ENCODE measurements around the gene FRK.
"Not testable (repeated sequence)": the region's sequence is repeated elsewhere in the genome, so short reads cannot be mapped to it uniquely, and the experiment has no call there.

Gene FRK, protein sequence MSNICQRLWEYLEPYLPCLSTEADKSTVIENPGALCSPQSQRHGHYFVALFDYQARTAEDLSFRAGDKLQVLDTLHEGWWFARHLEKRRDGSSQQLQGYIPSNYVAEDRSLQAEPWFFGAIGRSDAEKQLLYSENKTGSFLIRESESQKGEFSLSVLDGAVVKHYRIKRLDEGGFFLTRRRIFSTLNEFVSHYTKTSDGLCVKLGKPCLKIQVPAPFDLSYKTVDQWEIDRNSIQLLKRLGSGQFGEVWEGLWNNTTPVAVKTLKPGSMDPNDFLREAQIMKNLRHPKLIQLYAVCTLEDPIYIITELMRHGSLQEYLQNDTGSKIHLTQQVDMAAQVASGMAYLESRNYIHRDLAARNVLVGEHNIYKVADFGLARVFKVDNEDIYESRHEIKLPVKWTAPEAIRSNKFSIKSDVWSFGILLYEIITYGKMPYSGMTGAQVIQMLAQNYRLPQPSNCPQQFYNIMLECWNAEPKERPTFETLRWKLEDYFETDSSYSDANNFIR

DNA sequence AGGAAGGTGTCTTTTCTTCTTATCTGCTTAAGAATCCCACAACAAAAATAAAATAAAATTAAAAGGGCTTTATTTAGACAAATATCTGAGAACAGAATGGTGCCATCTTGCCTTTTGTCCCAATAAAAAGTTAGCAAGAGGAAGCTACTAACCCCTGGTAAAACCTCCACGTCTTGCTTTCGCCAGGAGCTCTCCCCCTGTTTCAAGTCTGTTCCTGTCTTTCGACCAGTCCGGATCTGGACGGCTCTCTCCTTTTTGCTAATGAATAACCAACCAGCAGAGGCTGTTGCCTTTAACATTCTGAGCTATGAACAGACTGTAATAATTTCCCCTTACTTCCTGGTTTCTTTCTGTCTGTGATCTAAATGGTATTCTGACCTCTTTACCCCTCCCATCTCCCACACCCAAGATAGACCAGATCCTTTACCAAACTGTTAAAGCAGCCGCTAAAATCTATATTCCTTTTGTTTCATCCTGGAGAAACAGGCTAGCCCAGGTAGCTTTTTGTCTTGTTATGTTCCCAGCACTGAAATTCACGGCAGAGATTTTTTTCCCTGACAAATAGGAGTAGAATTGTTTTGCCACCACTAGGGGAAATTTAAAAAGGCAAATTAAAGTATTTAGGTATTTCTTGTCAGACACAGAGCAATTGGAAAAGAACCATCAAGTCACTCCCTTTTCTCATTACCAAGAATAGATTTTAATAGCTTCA lies at the start of gene FRK:
Gene FRK (minus strand): TSS at position 320 of the 712 bp plus-strand sequence. CDS start 580 bp downstream, outside the sequence.
- no peak for DNase-seq (ENCODE audit: extremely low read depth in 1 of 2, low read depth in 1 of 2)

DNA sequence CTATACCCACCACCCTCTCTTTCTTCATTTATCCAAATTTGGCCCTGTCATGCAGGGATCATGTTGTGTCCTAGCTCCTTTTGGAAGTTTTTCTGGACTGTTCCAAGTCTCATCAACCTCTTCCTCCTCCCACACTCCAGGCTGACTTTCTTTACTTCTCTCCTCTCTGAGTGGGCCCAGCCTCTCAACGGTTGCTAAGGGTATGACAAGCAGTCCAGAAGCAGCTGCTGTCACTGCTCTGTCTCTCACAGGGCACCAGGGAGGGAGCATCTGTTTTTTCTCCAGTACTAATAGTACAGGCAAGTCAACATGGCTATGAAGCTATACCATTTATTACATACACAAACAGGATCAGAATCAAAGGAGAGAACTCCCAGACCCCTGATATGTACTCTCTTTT lies 48.1 kb upstream of the FRK start:
- no peak for DNase-seq (ENCODE audit: extremely low read depth in 1 of 2, low read depth in 1 of 2)

DNA sequence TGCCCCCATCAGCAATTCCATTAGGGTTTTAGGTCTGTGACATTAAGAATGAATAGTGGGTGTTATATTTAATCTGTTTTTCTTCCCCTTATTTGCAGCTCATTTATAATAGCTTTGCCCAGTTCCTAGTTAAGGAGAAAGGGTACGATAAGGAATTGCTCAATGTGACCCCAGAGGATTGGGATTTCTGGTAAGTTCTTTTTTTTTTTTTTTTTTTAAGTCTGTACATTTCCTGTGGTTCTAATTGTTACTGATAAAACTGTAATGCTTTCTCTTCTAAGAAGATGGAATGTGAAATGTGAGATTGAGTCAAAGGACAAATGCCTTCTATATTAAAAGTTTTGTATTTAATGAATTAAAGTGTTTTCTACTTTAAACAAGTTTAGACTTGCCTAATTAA lies 45.5 kb upstream of the FRK start:
- DNase-seq (ENCODE audit: extremely low read depth in 1 of 2, low read depth in 1 of 2), result no peak

DNA sequence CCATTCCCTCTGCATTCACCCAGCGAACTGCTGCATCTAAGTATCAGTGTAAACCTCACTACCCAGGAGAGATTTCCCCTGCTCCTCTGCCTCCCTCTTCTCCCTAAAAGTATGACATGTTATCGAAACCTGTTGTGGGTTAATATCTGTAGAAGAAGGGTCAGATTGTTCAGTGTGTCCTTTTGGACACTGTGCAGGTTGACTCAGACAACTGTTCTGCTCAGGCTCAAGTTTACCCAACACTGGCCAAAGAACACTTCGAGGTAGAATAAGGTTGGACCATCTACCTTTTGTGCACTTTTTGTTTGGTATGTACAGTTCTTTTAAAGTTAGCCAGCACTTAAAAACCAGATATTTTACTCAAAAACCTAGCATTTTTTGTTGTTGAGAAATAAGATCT lies 44.6 kb upstream of the FRK start:
- DNase-seq (ENCODE audit: extremely low read depth in 1 of 2, low read depth in 1 of 2), result no peak

DNA sequence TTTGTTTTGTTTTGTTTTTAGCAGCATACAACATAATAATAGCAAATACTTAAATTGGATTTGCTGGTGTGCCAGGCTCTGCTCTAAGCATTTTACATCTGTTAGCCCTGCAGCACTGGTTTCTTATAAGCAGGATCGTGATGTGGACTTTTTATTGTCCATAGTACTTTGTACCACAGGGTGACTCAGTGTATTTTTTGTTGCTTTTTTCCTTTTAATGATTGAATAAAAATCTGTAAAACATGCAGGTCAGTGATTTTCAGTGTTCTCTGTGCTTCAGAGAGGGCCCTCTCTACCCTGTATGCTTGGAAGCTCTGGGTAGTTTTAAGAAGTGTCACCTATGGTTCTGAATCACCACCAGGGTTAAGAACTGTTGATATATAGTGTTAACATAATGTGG lies 43.9 kb upstream of the FRK start:
- no peak for DNase-seq (ENCODE audit: extremely low read depth in 1 of 2, low read depth in 1 of 2)

DNA sequence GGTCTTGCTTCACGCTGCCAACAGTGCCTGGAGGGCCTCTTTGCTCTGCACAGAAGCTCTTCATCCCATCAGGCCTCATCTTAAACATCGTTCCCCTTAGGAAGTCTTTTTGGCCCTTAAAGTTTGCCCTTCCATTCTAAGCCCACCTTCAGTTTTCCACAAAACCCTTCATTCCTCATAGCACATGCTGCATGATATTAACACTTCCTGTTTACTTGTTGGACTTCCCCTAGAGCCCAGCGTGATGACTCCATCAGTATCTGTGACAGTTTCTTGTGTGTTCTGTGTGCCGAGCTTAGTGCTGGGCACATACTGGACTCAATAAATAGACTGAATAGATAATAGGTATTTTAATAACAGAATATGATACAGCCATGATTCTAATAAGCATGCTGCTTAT lies 42.2 kb upstream of the FRK start:
- DNase-seq (ENCODE audit: extremely low read depth in 1 of 2, low read depth in 1 of 2), result no peak

DNA sequence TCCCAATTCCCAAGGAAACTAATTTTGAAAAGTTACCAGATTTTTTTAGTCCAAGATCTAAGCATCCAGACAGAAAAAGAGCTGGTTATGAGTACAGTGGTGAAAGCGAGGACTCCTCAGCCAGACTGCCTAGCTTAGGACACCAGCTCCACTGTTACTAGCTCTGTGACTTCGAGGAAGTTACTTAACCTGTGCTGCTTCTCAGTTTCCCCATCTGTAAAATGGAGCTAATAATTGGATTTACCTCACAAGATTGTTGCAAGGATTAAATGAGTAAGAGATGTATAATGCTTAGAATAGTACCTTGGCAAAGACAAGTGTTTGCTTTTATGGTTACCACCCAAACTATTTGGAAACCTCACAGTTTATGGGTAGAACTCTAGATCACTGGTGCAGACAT lies 41.1 kb upstream of the FRK start:
- DNase-seq (ENCODE audit: extremely low read depth in 1 of 2, low read depth in 1 of 2), result no peak

DNA sequence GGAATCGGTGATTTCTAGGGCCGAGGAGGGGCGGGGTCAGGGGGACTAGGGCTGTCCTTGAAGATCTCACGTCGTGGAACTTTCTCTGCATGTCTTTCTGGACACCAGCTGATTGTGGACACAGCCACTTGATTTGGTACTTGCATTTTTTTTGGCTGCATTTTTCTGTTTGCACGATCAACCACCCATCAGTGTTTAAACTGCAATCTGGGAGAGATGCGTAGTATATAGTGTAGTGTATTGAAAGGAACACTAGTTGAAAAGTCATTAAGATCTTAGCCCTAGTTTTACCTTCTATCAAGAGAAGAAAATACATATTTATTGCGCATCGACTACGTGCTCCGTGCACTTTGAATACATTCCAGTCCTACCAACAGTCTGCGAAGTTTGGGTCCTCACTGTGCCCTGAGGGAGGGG lies 40.6 kb upstream of the FRK start:
- peak in 1 of 2 donors; percentile 35 for DNase-seq (ENCODE audit: extremely low read depth in 1 of 2, low read depth in 1 of 2)

DNA sequence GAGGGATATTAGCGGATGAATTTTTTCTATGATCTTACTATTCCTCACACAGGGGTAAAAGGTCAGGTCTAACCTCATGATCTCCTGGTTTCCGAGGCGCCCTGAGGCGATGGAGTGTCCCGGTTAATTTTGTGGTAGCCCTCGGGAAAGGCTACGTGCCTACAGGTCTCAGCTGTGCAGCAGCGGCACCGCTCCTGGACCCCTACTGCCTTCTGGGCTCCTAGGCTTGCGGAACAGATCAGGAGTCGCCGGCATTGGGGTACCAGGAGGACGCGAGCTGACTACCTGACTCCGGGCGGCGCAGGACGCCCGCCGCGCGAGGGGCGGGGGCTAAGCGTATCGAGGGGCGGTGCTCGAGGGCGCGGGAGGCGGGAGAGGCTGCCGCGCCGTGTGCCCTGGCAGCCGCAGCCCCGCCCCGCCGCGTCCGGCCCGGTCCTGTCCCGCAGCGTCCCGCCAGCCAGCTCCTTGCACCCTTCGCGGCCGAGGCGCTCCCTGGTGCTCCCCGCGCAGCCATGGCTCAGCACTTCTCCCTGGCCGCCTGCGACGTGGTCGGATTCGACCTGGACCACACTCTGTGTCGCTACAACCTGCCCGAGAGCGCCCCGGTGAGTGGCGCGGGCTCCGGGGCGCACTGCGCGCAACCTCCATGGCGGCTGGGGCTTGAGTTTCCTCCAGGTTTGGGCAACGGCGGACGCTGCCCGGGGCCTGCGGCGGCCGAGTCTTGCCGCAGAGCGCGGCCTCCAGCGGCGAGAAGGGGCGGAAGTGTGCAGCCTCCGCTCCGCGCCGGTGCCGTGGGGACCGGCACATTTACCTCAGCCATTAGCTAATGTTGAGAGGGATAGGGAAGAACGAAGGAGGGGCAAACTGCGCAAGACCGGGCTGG lies 40.0 kb upstream of the FRK start, which contains the start of gene NT5DC1:
Gene NT5DC1 (plus strand): TSS at position 435 of the 883 bp plus-strand sequence. CDS start 78 bp downstream, at position 513.
- peak; percentile 41 to 76 for DNase-seq (ENCODE audit: extremely low read depth in 1 of 2, low read depth in 1 of 2)

DNA sequence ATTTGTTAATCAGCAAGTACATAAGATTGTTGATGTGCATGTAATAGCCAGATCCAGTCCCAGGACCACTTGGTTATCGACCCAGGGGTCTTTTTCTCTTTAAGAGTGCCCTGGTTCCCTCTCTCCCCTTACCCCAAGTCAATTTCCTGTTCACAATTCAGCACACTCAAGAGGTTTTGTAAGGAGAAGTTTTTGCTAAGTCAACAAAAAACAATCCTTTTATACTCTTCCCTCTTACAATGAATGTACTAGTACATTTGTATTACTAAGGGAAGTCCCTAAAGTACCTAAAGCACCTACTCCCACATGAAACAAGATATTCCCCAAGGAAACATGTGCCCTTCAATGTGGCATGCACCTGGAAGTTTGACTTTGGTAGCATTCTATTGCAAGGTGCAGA lies 38.3 kb upstream of the FRK start:
- no peak for DNase-seq (ENCODE audit: extremely low read depth in 1 of 2, low read depth in 1 of 2)

DNA sequence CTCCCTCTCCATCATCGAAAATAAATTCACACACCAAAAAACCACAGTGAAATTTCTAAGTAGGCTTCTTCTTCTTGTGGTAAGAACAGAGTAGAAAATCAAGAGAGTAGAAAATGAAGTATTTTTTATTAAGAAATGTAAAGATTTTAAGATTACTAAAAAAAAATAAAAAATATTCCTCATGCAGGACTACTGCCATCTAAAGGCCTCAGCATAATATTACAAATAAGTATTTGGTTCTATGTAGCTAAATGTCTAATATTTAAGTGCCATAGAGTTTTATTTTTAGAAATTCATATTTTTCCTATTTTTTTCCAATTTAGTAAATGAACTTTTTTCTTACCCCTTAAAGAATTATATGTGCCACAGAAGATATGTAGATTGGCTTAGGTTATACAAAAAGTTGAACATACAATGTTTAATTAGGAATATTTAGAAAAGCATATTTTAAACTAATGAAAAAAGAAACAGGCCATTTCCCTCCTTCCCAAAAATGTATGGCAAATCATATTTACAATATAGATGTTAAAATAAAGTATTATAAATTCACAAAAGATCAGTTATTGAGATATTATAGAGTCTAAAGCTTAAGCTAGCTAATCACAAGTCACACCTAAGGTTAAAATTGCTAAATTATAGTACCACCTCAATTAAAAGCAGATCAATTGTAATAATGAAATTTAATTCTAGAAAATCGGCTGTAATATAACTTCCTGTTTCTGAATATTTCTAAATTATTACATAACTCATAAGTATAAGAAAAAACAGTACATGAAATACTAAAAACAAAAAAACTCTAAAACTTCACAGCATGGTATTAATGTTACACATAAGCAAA lies 36.5 kb upstream of the FRK start:
- no peak for DNase-seq (ENCODE audit: extremely low read depth in 1 of 2, low read depth in 1 of 2)

DNA sequence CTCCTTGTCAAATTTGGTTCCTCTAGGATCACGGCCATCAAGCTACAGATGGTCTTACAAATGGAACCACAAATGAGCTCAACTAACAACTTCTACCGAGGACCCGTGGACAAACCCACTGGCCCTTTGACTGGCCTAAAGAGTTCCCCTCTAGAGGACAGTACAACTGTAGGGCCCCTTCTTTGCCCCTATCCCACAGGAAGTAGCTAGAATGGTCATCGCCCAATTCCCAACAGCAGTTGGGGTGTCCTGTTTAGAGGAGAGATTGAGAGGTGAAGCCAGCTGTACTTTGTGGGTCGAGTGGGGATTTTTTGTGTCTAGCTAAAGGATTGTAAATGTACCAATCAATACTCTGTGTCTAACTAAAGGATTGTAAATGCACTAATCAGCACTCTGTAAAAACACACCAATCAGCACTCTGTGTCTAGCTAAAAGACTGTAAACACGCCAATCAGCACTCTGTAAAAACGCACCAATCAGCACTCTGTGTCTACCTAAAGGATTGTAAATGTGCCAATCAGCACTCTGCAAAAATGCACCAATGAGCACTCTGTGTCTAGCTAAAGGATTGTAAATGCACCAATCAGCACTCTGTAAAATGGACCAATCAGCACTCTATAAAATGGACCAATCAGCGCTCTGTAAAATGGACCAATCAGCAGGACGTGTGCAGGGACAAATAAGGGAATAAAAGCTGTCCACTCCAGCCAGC lies 35.5 kb upstream of the FRK start:
- DNase-seq (ENCODE audit: extremely low read depth in 1 of 2, low read depth in 1 of 2), result not testable (repeated sequence)

DNA sequence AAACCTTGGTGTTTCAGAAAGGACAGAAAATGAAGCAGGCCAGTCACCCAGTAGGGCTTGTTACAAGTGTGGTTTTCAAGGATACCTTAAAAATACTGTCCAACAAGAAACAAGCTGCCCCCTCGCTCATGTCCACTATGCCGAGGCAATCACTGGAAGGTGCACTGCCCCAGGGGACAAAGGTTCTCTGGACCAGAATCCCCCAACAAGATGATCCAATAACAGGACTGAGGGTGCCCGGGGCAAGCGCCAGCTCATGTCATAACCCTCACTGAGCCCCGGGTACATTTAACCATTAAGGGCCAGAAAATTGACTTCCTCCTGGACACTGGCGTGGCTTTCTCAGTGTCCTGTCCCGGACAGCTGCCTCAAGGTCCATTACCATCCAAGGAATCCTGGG lies 33.4 kb upstream of the FRK start:
- DNase-seq (ENCODE audit: extremely low read depth in 1 of 2, low read depth in 1 of 2), result no peak

DNA sequence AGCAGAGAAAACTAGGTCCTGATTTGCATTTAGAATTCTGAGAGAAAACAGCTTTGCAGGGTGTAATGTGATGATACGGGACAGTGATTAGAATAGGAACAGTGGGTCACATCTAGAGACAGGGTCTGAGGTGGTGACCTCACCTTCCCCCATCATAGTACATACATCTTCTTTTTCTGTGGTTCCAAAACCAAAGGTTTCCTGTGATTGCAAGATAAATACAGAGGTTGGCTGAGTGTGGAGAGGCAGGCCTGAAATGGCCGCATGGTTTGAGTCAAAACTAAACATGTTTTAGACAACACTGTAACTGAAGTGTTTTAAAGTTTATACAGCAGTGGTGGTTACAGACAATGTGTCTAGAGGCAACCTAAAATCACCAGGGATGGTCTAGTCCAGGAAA lies 29.6 kb upstream of the FRK start:
- no peak for DNase-seq (ENCODE audit: extremely low read depth in 1 of 2, low read depth in 1 of 2)

DNA sequence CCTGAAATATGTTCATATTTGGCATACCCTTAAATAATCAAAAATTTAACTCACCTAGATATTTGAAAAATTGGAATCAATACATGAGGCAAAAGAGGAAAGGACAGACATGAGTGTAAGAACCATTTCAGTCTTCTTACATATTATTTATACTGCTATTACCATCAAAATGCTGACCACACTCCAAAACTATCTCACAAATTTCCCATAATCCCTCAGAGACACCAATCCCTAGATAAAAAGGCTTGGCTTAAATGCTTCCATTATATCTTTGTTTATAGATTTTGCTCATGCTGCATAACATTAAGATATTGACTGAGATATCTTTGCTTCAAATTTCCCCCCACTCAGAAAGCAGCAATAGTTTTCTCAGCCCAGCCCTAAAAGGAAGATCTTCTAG lies 28.3 kb upstream of the FRK start:
- DNase-seq (ENCODE audit: extremely low read depth in 1 of 2, low read depth in 1 of 2), result no peak

DNA sequence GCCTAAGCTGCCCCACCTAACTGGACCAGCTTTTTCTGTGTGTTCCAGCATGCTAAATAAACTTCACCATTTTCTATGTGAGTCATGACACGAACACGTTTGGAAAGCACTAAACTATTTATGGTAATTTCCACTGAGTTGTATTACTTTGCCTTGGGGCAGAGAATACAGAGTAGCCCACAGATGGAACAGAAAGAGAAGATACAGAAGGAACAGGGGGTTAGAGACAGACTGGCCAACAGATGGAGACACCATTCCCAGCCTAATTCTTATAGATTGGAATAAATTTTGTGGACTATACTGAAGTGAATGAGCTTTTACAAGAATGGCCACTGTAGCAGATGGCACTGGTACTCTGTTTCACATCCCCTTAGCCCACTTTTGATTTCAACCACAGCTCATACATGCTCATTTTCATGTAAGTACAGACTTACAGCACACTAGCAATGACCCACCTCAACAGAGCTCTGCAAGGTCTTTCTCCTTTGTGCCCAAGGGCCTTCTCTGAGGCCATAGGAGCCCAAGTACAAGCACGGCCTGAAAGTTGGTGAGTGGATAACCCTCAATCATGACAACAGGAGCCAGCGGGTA lies 26.8 kb upstream of the FRK start:
- no peak for DNase-seq (ENCODE audit: extremely low read depth in 1 of 2, low read depth in 1 of 2)

DNA sequence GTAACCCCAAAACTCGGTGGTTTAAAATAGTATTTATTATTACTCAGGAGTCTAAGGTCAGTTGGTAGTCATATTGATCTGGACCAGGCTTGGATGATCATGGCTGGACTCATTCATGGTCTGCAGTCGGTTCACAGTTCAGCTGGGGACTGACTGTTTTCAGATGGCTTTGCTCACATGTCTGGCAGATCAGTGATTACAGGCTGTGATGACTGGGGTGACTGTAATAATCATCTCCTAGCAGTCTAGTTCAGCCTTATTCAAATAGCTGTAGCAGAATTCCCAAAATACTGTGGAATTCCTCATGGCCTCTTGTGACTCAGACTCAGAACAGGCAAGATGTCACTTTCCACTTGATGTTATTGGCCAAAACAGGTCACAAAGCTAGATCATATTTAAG lies 23.6 kb upstream of the FRK start:
- no peak for DNase-seq (ENCODE audit: extremely low read depth in 1 of 2, low read depth in 1 of 2)

DNA sequence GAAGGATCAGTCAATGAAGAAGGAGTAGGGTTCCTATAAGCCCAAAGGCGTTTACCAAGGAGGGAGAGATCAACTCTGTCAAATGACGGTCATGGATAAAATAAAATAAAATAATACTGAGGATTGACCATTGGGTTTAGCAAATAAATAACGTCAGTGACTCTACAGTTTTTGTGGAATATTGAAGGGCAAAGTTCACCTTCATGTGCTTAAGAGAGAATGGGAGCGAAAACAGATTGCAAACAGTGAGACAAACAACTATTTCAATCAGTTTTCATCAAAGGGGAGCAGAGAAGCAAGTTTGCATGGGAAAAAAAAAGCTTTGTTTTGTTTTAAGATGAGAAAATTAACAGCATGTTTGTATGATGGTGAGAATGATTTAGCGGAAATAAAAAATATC lies 22.4 kb upstream of the FRK start:
- no peak for DNase-seq (ENCODE audit: extremely low read depth in 1 of 2, low read depth in 1 of 2)

DNA sequence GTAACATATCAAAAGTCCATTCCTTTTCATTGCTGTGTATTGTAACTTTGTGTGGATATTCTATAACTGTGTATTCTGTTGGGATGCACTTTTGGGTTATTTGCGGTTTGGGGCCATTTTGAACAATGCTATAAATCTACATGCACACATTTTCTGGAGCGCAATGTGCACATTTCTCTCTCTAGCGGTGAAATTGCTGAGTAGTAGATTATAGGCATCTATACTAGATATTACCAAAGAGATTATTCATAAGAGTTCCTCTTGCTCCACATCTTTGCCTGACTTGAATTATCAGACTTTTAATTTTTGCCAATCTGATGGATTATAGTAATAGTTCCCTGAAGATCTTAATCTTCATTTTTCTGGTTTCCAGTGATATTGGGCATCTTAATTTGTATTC lies 18.3 kb upstream of the FRK start:
- no peak for DNase-seq (ENCODE audit: extremely low read depth in 1 of 2, low read depth in 1 of 2)
